HFFc6 (cell line): ENCODE measurements around the gene SNRPD1. TPM values are rescaled to one million over a fixed set of nuclear protein-coding genes. Genes with fewer than 3 reads are reported as not detected.
"Not testable (repeated sequence)": the region's sequence is repeated elsewhere in the genome, so short reads cannot be mapped to it uniquely, and the experiment has no call there.

ENCODE experiments used
- DNase-seq: peaks from one replicate; pipeline ENCODE4 v3.0.0-alpha.2; 2018
- H3K27ac Mint-ChIP-seq: 2 replicates; pipeline ENCODE4 v1.8.0; 2020; ENCODE audit warnings: mild to moderate bottlenecking, mixed read lengths
- H3K27me3 Mint-ChIP-seq: 2 replicates; pipeline ENCODE4 v1.8.0; 2021; ENCODE audit warnings: mild to moderate bottlenecking, moderate library complexity, mixed read lengths; ENCODE audit not compliant: insufficient read depth
- H3K36me3 Mint-ChIP-seq: 2 replicates; pipeline ENCODE4 v1.8.0; 2021; ENCODE audit warnings: low read depth, mixed read lengths
- H3K4me1 Mint-ChIP-seq: 2 replicates; pipeline ENCODE4 v1.8.0; 2020; ENCODE audit warnings: low read depth, mixed read lengths
- H3K4me3 Mint-ChIP-seq: 2 replicates; pipeline ENCODE4 v1.8.0; 2020; ENCODE audit warnings: mild to moderate bottlenecking, moderate library complexity, mixed read lengths
- H3K9me3 Mint-ChIP-seq: 2 replicates; pipeline ENCODE4 v1.8.0; 2020; ENCODE audit warnings: mild to moderate bottlenecking, mixed read lengths
- CTCF ChIP-seq: fragments of 200-600 bp; sonication (generic); IDR thresholded peaks from 2 replicates; pipeline ENCODE4 v1.5.0; 2021; ENCODE audit warnings: antibody characterized with exemption, mild to moderate bottlenecking
- total RNA-seq, 6 experiments: library from RNA; stranded (reverse); fragmentation: NEBNext Ultra II Directional; extraction: Animal tissue kit (Norgen Biotek cat#: 25700); gene quantifications; 2 replicates in 1 of 6; 3 replicates in 5 of 6; pipeline ENCODE4 v1.2.3, GENCODE V29; 2021

Gene SNRPD1
- total RNA-seq, 6 experiments from 2014 or later, result 59.6 to 85.4 (median 73.9) TPM

- H3K27me3 Mint-ChIP-seq, result no peaks in the 10 kb centered on the region; the same call in 1 of the 2 replicates
- no peaks in the 10 kb centered on the region for H3K4me1 Mint-ChIP-seq
- no peak for DNase-seq
- no peaks in the 10 kb centered on the region for H3K9me3 Mint-ChIP-seq
- peaks cover 17% of the 10 kb centered on the region for H3K36me3 Mint-ChIP-seq
- no peak overlapping the region for H3K27ac Mint-ChIP-seq
- no peak for TF ChIP-seq CTCF
- no peak overlapping the region for H3K4me3 Mint-ChIP-seq
Measured at GRCh38 chr18:21629089-21629832, 17.1 kb downstream of the SNRPD1 start.

GRCh38 chr18:21632393-21632792 lies 20.3 kb downstream of the SNRPD1 start:
- Mint-ChIP-seq H3K27ac (no peak overlapping the region), H3K4me3 (no peak overlapping the region), H3K9me3 (no peaks in the 10 kb centered on the region), H3K27me3 (no peaks in the 10 kb centered on the region; the same call in 1 of the 2 replicates), H3K36me3 (peaks cover 14% of the 10 kb centered on the region; the same call in 1 of the 2 replicates), H3K4me1 (peaks cover 10% of the 10 kb centered on the region; the same call in 1 of the 2 replicates)
- no peak for DNase-seq
- peak; percentile 44; the same call in 1 of the 2 replicates for TF ChIP-seq CTCF

- Mint-ChIP-seq H3K9me3 (no peaks in the 10 kb centered on the region), H3K27ac (no peak overlapping the region; the same call in 1 of the 2 replicates), H3K4me3 (no peak overlapping the region), H3K36me3 (0 out of 2 replicates have a peak, but pooled peaks cover 7% of the 10 kb centered on the region), H3K27me3 (no peaks in the 10 kb centered on the region; the same call in none of the 2 replicates), H3K4me1 (peaks cover 23% of the 10 kb centered on the region)
- no peak for DNase-seq
- TF ChIP-seq CTCF, result no peak
Measured at GRCh38 chr18:21634588-21635199, 22.6 kb downstream of the SNRPD1 start.

- no peak overlapping the region for H3K4me3 Mint-ChIP-seq
- no peaks in the 10 kb centered on the region; the same call in 1 of the 2 replicates for H3K27me3 Mint-ChIP-seq
- H3K36me3 Mint-ChIP-seq, result 0 out of 2 replicates have a peak, but pooled peaks cover 7% of the 10 kb centered on the region
- no peak for DNase-seq
- TF ChIP-seq CTCF, result no peak
- peaks cover 23% of the 10 kb centered on the region for H3K4me1 Mint-ChIP-seq
- no peaks in the 10 kb centered on the region for H3K9me3 Mint-ChIP-seq
- H3K27ac Mint-ChIP-seq, result no peak overlapping the region
Measured at GRCh38 chr18:21636769-21637168, 24.7 kb downstream of the SNRPD1 start.

- Mint-ChIP-seq H3K36me3 (0 out of 2 replicates have a peak, but pooled peaks cover 7% of the 10 kb centered on the region), H3K27me3 (peaks cover 2% of the 10 kb centered on the region), H3K27ac (no peak overlapping the region), H3K9me3 (no peaks in the 10 kb centered on the region), H3K4me3 (no peak overlapping the region), H3K4me1 (peaks cover 23% of the 10 kb centered on the region)
- no peak for DNase-seq
- no peak for TF ChIP-seq CTCF
Measured at GRCh38 chr18:21638822-21639221, 26.7 kb downstream of the SNRPD1 start.

- H3K27ac Mint-ChIP-seq, H3K27me3 Mint-ChIP-seq, DNase-seq, H3K4me3 Mint-ChIP-seq, H3K36me3 Mint-ChIP-seq, H3K9me3 Mint-ChIP-seq: not testable (repeated sequence)
- peaks cover 23% of the 10 kb centered on the region for H3K4me1 Mint-ChIP-seq
Measured at GRCh38 chr18:21640375-21640774, 28.3 kb downstream of the SNRPD1 start.
